ENCODE results near the gene PCTP.

DNA sequence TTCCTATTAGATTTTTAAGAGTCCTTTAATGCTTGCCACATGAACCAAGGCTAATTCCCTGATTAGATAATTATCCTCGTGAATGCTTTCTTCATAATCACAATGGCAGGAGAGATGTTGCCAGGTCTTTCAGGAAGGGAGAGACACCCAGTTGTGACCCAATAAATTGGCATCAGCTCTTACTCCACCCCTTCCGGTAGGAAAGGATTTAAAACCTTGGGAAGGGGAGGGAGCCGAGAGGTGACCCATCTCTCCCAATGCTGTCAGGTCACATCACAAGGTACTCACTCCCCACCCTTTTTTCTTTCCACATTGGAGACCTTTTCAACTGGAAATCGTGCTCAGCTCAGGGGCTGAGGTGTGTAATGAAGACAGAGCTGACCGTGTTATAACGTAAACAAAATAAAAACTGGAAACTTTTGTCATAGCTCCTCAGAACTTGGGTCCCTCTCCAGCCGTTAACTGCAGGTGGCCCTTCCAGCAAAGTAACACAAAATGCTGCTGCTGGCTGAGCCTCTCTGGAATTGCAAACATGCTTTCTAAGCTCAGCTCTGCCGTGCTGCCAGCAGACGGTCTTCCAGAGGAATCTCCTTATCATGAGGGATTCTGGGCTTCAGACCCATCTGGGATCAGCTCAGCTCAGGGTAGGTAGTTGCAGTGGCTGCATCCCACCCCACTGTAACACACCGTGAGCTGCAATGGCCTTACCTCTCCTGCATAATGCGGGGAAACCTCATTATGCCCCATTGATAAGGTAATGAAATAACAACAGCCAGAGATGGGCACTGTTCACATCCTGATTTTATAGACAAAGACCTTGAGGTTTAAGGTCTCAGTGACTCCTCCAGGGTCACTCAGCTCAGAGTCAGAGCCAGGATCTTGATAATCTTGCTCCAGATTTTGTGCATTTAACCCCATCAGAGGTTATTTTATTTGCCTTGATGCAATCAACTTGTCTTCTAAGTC lies 43.8 kb upstream of the PCTP start:
- TF ChIP-seq CTCF (IDR thresholded peaks at IDR 0.05) (no peak), POLR2A (IDR thresholded peaks at IDR 0.05) (no peak)

Measured in lower leg skin (tissue), 3 donors.